Liver (tissue), 9 donors: ENCODE data around the gene UBTD2. TPM values are rescaled to one million over a fixed set of nuclear protein-coding genes. Genes with fewer than 3 reads are reported as not detected.

Experiments used
- DNase-seq: peaks from one replicate; pipeline ENCODE4 v3.0.0-alpha.2; 2017; ENCODE audit warnings: low spot score
- H3K27ac ChIP-seq, 2 donors: one replicate each; pipeline ENCODE4 v1.7.0; 2013; ENCODE audit warnings: inconsistent platforms in 2 of 2, low read length in 2 of 2, control low read depth in 1 of 2, low read depth in 1 of 2, mild to moderate bottlenecking in 1 of 2
- H3K27me3 ChIP-seq, 4 donors: one replicate each; pipeline versions ENCODE4 v1.6.1 to v1.7.0; 2013; ENCODE audit warnings: low read length in 3 of 4, inconsistent platforms in 1 of 4, mild to moderate bottlenecking in 1 of 4, moderate library complexity in 1 of 4; ENCODE audit not compliant: control insufficient read depth in 4 of 4, insufficient read depth in 4 of 4
- H3K36me3 ChIP-seq, 4 donors: one replicate each; pipeline versions ENCODE4 v1.6.1 to v1.7.0; 2013; ENCODE audit warnings: low read length in 3 of 4, mild to moderate bottlenecking in 3 of 4, low read depth in 1 of 4, moderate library complexity in 1 of 4; ENCODE audit not compliant: control insufficient read depth in 4 of 4, insufficient read depth in 3 of 4
- H3K4me1 ChIP-seq, 4 donors: one replicate each; pipeline versions ENCODE4 v1.6.1 to v1.7.0; 2013; ENCODE audit warnings: low read length in 3 of 4, mild to moderate bottlenecking in 3 of 4, moderate library complexity in 1 of 4; ENCODE audit not compliant: control insufficient read depth in 4 of 4, insufficient read depth in 4 of 4
- H3K4me3 ChIP-seq, 3 donors: one replicate each; pipeline versions ENCODE4 v1.6.1 to v1.7.0; 2013; ENCODE audit warnings: low read length in 3 of 3, control low read depth in 1 of 3, low read depth in 1 of 3, mild to moderate bottlenecking in 1 of 3
- H3K9ac ChIP-seq, 2 donors: one replicate each; pipeline ENCODE4 v1.7.0; 2013; ENCODE audit warnings: low read length in 2 of 2, mild to moderate bottlenecking in 2 of 2, moderate library complexity in 2 of 2, control low read depth in 1 of 2, low read depth in 1 of 2
- H3K9me3 ChIP-seq, 4 donors: one replicate each; pipeline versions ENCODE4 v1.6.1 to v1.7.0; 2013; ENCODE audit warnings: low read length in 3 of 4; ENCODE audit not compliant: control insufficient read depth in 4 of 4
- HNF4A ChIP-seq, 2 donors: conservative IDR thresholded peaks; 2 replicates each; pipeline ENCODE4 v1.6.1; 2016; ENCODE audit warnings: antibody characterized with exemption in 2 of 2, mild to moderate bottlenecking in 2 of 2
- HNF4G ChIP-seq: IDR thresholded peaks from 2 replicates; pipeline ENCODE4 v1.6.1; 2016; ENCODE audit warnings: antibody characterized with exemption
- RAD21 ChIP-seq, 2 donors: IDR thresholded peaks; 2 replicates each; pipeline ENCODE4 v1.6.1; 2016; ENCODE audit warnings: antibody characterized with exemption in 2 of 2, mild to moderate bottlenecking in 2 of 2
- RXRA ChIP-seq, 2 donors: IDR thresholded peaks; 2 replicates each; pipeline ENCODE4 v1.6.1; 2017 to 2018; ENCODE audit warnings: antibody characterized with exemption in 2 of 2, mild to moderate bottlenecking in 1 of 2
- TAF1 ChIP-seq: conservative IDR thresholded peaks from 2 replicates; pipeline ENCODE4 v1.6.1; 2016; ENCODE audit warnings: antibody characterized with exemption, mild to moderate bottlenecking
- WGBS: extraction: QIAGEN DNeasy Blood & Tissue Kit; methylation state at CpG from one replicate; pipeline ENCODE4 v1.1.7; 2013; 5-methylcytosine and 5-hydroxymethylcytosine counted together
- polyA plus RNA-seq, 2 donors: library from polyadenylated mRNA; stranded (reverse) in 1 of 2; unstranded in 1 of 2; fragments of 200-250 nt in 1 of 2; fragments of >200 nt in 1 of 2; fragmentation: Nextera tagmentation in 1 of 2; extraction: Ambion mirVana in 1 of 2; gene quantifications; one replicate each; pipeline versions ENCODE4 v1.2.1 to v1.2.3, GENCODE V29; 2013 to 2015
- total RNA-seq, 2 donors: library from RNA; depleted of rRNA; stranded (reverse); fragments of >200 nt; gene quantifications; one replicate each; pipeline ENCODE4 v1.2.3, GENCODE V29; 2014
- TF ChIP-seq, protein P1 (sequence below): fragments of 150-350 bp; IDR thresholded peaks from 2 replicates; pipeline ENCODE4 v1.5.1; 2017; ENCODE audit warnings: improper control_type of control experiment, low read depth, low read length; ENCODE audit not compliant: missing input control
- TF ChIP-seq, protein P2 (sequence below): IDR thresholded peaks from 2 replicates; pipeline ENCODE4 v1.6.1; 2016; ENCODE audit warnings: antibody characterized with exemption, mild to moderate bottlenecking
- TF ChIP-seq, protein P3 (sequence below): IDR thresholded peaks from 2 replicates; pipeline ENCODE4 v1.6.1; 2016; ENCODE audit warnings: antibody characterized with exemption
- donor health status: healthy.
- donor health status: healthy.
- donor health status: healthy.
- donor health status: healthy.
- donor health status: healthy.

Gene UBTD2
- total and polyA plus RNA-seq, 4 donors: 4.4 to 8.3 (median 6.6) TPM

DNA sequence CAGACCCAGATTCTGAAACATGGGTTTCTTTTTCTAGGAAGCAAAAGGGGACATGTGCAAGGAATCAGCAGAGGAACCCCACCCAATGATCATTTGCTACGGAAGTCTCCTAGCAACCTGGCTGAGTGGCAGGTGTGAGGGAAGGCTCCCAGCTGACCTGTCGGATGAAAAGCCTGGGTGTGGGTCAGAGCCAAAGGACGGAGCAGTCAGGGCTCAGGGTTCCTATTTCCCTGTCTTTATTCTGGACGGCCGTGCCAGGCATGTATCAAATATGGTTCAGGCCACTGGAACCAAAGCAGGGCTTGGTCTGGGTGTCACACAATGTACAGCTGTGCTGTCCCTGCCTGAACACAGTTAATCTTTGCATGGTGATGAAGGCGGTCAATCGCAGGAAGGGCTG, 115.7 kb downstream of the UBTD2 start:
- DNase-seq: no peak
- no peak overlapping the region for H3K9ac ChIP-seq
- no peaks in the 10 kb centered on the region for H3K9me3 ChIP-seq
- WGBS: 85% methylated on average over 7 of the region's 7 CpGs
- no peak overlapping the region for H3K27ac ChIP-seq
- no peaks in the 10 kb centered on the region for H3K36me3 ChIP-seq
- no peak overlapping the region for H3K4me3 ChIP-seq
- TF ChIP-seq, protein P1, sequence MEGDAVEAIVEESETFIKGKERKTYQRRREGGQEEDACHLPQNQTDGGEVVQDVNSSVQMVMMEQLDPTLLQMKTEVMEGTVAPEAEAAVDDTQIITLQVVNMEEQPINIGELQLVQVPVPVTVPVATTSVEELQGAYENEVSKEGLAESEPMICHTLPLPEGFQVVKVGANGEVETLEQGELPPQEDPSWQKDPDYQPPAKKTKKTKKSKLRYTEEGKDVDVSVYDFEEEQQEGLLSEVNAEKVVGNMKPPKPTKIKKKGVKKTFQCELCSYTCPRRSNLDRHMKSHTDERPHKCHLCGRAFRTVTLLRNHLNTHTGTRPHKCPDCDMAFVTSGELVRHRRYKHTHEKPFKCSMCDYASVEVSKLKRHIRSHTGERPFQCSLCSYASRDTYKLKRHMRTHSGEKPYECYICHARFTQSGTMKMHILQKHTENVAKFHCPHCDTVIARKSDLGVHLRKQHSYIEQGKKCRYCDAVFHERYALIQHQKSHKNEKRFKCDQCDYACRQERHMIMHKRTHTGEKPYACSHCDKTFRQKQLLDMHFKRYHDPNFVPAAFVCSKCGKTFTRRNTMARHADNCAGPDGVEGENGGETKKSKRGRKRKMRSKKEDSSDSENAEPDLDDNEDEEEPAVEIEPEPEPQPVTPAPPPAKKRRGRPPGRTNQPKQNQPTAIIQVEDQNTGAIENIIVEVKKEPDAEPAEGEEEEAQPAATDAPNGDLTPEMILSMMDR: no peak
- no peaks in the 10 kb centered on the region for H3K27me3 ChIP-seq
- H3K4me1 ChIP-seq: peaks cover 0 to 7% (median 2%) of the 10 kb centered on the region in 4 donors

DNA sequence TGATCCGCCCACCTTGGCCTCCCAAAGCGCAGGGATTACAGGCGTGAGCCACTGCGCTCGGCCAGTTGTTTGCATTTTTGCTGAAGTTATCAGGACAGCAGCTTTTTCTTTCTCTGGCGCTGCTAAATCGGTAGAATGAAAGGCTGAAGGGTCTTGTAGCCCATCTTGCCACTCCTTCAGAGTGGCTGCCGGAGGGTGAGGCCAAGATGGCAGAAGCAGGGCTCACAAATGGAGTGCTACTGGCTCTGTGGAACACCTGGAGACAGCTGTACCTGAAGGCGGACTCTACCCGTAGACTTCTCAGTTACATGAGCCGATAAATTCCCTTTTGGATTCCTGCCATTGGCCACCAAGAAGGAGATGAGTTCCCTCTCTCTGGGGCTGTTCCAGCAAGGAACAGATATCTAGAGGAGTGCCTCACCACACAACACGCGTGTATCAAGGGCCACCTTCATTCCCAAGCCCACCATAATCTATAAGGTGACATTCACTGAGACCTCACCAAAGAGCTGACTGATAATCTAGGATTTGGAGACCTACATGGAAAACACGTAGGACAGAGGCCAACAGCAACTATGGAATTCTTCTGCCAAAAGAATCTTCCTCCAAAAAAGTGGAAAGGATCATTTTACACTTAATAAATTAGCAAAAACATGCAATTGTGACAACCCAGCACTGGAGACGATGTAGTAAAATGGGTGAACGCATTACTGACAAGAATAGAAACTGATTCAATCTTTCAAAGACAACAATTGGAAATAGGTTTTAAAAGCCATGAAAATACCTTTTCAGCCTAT, 117.3 kb downstream of the UBTD2 start:
- Histone ChIP-seq H3K27me3 (no peaks in the 10 kb centered on the region), H3K36me3 (no peaks in the 10 kb centered on the region), H3K9ac (no peak overlapping the region), H3K9me3 (no peaks in the 10 kb centered on the region), H3K4me1 (peaks cover 0 to 7% (median 2%) of the 10 kb centered on the region in 4 donors), H3K27ac (no peak overlapping the region), H3K4me3 (no peak overlapping the region)
- TF ChIP-seq, protein P2, sequence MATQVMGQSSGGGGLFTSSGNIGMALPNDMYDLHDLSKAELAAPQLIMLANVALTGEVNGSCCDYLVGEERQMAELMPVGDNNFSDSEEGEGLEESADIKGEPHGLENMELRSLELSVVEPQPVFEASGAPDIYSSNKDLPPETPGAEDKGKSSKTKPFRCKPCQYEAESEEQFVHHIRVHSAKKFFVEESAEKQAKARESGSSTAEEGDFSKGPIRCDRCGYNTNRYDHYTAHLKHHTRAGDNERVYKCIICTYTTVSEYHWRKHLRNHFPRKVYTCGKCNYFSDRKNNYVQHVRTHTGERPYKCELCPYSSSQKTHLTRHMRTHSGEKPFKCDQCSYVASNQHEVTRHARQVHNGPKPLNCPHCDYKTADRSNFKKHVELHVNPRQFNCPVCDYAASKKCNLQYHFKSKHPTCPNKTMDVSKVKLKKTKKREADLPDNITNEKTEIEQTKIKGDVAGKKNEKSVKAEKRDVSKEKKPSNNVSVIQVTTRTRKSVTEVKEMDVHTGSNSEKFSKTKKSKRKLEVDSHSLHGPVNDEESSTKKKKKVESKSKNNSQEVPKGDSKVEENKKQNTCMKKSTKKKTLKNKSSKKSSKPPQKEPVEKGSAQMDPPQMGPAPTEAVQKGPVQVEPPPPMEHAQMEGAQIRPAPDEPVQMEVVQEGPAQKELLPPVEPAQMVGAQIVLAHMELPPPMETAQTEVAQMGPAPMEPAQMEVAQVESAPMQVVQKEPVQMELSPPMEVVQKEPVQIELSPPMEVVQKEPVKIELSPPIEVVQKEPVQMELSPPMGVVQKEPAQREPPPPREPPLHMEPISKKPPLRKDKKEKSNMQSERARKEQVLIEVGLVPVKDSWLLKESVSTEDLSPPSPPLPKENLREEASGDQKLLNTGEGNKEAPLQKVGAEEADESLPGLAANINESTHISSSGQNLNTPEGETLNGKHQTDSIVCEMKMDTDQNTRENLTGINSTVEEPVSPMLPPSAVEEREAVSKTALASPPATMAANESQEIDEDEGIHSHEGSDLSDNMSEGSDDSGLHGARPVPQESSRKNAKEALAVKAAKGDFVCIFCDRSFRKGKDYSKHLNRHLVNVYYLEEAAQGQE: no peak
- TF ChIP-seq, protein P3, sequence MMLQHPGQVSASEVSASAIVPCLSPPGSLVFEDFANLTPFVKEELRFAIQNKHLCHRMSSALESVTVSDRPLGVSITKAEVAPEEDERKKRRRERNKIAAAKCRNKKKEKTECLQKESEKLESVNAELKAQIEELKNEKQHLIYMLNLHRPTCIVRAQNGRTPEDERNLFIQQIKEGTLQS: no peak
- no peak for TF ChIP-seq HNF4G
- TF ChIP-seq, protein P1: no peak
- TF ChIP-seq TAF1: no peak
- WGBS: 85% methylated on average over 16 of the region's 16 CpGs
- DNase-seq: no peak

DNA sequence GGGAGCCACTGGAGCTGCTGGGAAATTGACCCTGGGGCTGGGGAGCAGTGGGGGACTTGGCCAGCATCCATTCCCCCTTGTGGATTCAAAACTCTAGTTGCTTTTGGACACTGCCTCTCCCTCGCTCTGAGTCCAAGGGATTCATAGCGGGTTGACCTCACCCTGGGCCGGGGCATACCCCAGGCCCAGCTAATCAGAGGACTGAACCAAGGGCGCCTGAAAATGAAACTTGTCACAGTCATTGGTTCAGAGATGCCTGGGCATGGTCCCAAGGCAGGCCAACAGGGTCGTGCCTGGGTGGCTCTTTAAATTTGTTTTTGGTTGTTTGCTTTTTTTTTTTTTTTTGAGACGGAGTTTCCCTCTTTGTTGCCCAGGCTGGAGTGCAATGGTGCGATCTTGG, 118.1 kb downstream of the UBTD2 start:
- WGBS: 58% methylated on average over 7 of the region's 7 CpGs
- no peaks in the 10 kb centered on the region for H3K9me3 ChIP-seq
- no peaks in the 10 kb centered on the region for H3K36me3 ChIP-seq
- H3K4me1 ChIP-seq: peaks cover 0 to 7% (median 2%) of the 10 kb centered on the region in 4 donors
- H3K4me3 ChIP-seq: no peak overlapping the region
- no peak overlapping the region for H3K27ac ChIP-seq
- H3K9ac ChIP-seq: no peak overlapping the region
- no peaks in the 10 kb centered on the region for H3K27me3 ChIP-seq
- TF ChIP-seq RAD21 (IDR thresholded peaks at IDR 0.05): no peak
- no peak for TF ChIP-seq RXRA (IDR thresholded peaks at IDR 0.05)
- peak; percentile 7 to 29 for TF ChIP-seq HNF4A (conservative IDR thresholded peaks at IDR 0.05)
- DNase-seq: no peak
